Measurements from ENCODE around the gene GJB2.
A peak's percentile ranks its signal among the peaks of the same experiment; 100 is the strongest.
"Not testable (repeated sequence)": the region's sequence is repeated elsewhere in the genome, so short reads cannot be mapped to it uniquely, and the experiment has no call there.

Gene GJB2

GRCh38 chr13:20161951-20162300 is 30.8 kb downstream of the GJB2 start:
- FAIRE-seq: no peak

GRCh38 chr13:20161275-20161950 is 31.3 kb downstream of the GJB2 start:
- no peak for FAIRE-seq

- FAIRE-seq: no peak
These were observed 32.1 kb downstream of the GJB2 start, which contains the start of gene GJA3 for GRCh38 chr13:20160306-20161274. TSS of gene GJA3 (minus strand) at chr13:20161052. CDS start at chr13:20143288, 17,764 bp downstream.

GRCh38 chr13:20159646-20160305 is 33.0 kb downstream of the GJB2 start:
- peak; percentile 66 for FAIRE-seq

- FAIRE-seq: no peak
These were observed 35.5 kb downstream of the GJB2 start for GRCh38 chr13:20157151-20157796.

GRCh38 chr13:20156702-20157101 is 36.0 kb downstream of the GJB2 start:
- FAIRE-seq: no peak

GRCh38 chr13:20153290-20153689 is 39.4 kb downstream of the GJB2 start:
- not testable (repeated sequence) for FAIRE-seq

- no peak for FAIRE-seq
These were observed 41.1 kb downstream of the GJB2 start for GRCh38 chr13:20151612-20152011.

GRCh38 chr13:20151016-20151415 is 41.7 kb downstream of the GJB2 start:
- no peak for FAIRE-seq

GRCh38 chr13:20150561-20150960 is 42.2 kb downstream of the GJB2 start:
- no peak for FAIRE-seq

- FAIRE-seq: no peak
These were observed 43.0 kb downstream of the GJB2 start for GRCh38 chr13:20149762-20150161.

GRCh38 chr13:20148501-20149183 is 44.1 kb downstream of the GJB2 start:
- no peak for FAIRE-seq

- no peak for FAIRE-seq
These were observed 46.4 kb downstream of the GJB2 start for GRCh38 chr13:20146381-20146780.

GRCh38 chr13:20145521-20145920 is 47.2 kb downstream of the GJB2 start:
- FAIRE-seq: no peak

- no peak for FAIRE-seq
These were observed 48.4 kb downstream of the GJB2 start for GRCh38 chr13:20144141-20144850.

- no peak for FAIRE-seq
These were observed 49.7 kb downstream of the GJB2 start for GRCh38 chr13:20142927-20143480.

- no peak for FAIRE-seq
These were observed 50.5 kb downstream of the GJB2 start for GRCh38 chr13:20142023-20142926.

- no peak for FAIRE-seq
These were observed 51.3 kb downstream of the GJB2 start for GRCh38 chr13:20141238-20142022.

GRCh38 chr13:20140487-20140886 is 52.3 kb downstream of the GJB2 start:
- FAIRE-seq: no peak

Data from islet of Langerhans (tissue), 1 donor.